Neural cell (in vitro differentiated cells): ENCODE results near the gene FOXL2. TPM values are rescaled to one million over a fixed set of nuclear protein-coding genes. Genes with fewer than 3 reads are reported as not detected.
A peak's percentile ranks its signal among the peaks of the same experiment; 100 is the strongest.

ENCODE experiments used
- H2AFZ ChIP-seq: fragments of 200-600, 300-800 bp; sonication (generic), shearing (Covaris generic); 2 replicates; pipeline ENCODE4 v1.6.0; 2014; ENCODE audit warnings: low read depth, mild to moderate bottlenecking, antibody characterized with exemption, low read length, moderate library complexity
- H3F3A ChIP-seq: fragments of 200-600 bp; shearing (Covaris generic); 2 replicates; pipeline ENCODE4 v1.6.1; 2016; ENCODE audit warnings: mild to moderate bottlenecking, moderate library complexity, mixed read lengths, antibody characterized with exemption, low read length; ENCODE audit not compliant: insufficient read depth, poor library complexity, severe bottlenecking
- H3K27ac ChIP-seq: fragments of 200-600, 300-800 bp; sonication (generic), shearing (Covaris generic); 2 replicates; pipeline ENCODE4 v1.5.1; 2014; ENCODE audit warnings: mild to moderate bottlenecking, low read length, moderate library complexity
- H3K27me3 ChIP-seq: fragments of 300-800, 200-600 bp; sonication (generic), shearing (Covaris generic); 2 replicates; pipeline ENCODE4 v1.6.0; 2014; ENCODE audit warnings: mild to moderate bottlenecking, low read depth, low read length, moderate library complexity; ENCODE audit not compliant: insufficient read depth
- H3K36me3 ChIP-seq: fragments of 300-800, 200-600 bp; sonication (generic), shearing (Covaris generic); 2 replicates; pipeline ENCODE4 v1.5.1; 2014; ENCODE audit warnings: mild to moderate bottlenecking, antibody characterized with exemption, low read length, moderate library complexity; ENCODE audit not compliant: insufficient read depth
- H3K4me2 ChIP-seq: fragments of 300-800, 200-600 bp; sonication (generic), shearing (Covaris generic); 2 replicates; pipeline ENCODE4 v1.6.0; 2014; ENCODE audit warnings: mild to moderate bottlenecking, low read length
- H3K4me3 ChIP-seq: fragments of 300-800, 200-600 bp; sonication (generic), shearing (Covaris generic); 2 replicates; pipeline ENCODE4 v1.5.1; 2014; ENCODE audit warnings: mild to moderate bottlenecking, low read length, moderate library complexity
- H3K79me2 ChIP-seq: fragments of 200-600 bp; shearing (Covaris generic); replicated peaks from 2 replicates; pipeline ENCODE4 v1.6.0; 2014; ENCODE audit warnings: mild to moderate bottlenecking, low read length, moderate library complexity; ENCODE audit not compliant: insufficient read depth
- H3K9ac ChIP-seq: fragments of 300-800, 200-600 bp; sonication (generic), shearing (Covaris generic); 2 replicates; pipeline ENCODE4 v1.6.1; 2016; ENCODE audit warnings: mild to moderate bottlenecking, low read length, mixed read lengths
- H3K9me2 ChIP-seq: fragments of 200-600 bp; shearing (Covaris generic); 2 replicates; pipeline ENCODE4 v1.6.1; 2016; ENCODE audit warnings: mild to moderate bottlenecking, low read length, mixed read lengths; ENCODE audit not compliant: insufficient read depth
- H3K9me3 ChIP-seq: fragments of 200-600, 300-800 bp; sonication (generic), shearing (Covaris generic); 2 replicates; pipeline ENCODE4 v1.6.1; 2016; ENCODE audit warnings: mild to moderate bottlenecking, mixed run types, low read length, moderate library complexity, mixed read lengths
- H4K20me1 ChIP-seq: fragments of 200-600 bp; shearing (Covaris generic); 2 replicates; pipeline ENCODE4 v1.6.1; 2016; ENCODE audit warnings: mild to moderate bottlenecking, mixed run types; ENCODE audit not compliant: insufficient read depth
- EP300 ChIP-seq: fragments of 450-650 bp; conservative IDR thresholded peaks from 2 replicates; pipeline ENCODE4 v1.6.1; 2014; ENCODE audit warnings: antibody characterized with exemption, mild to moderate bottlenecking, moderate library complexity; ENCODE audit not compliant: poor library complexity, severe bottlenecking
- EZH2 ChIP-seq: fragments of 200-600, 300-800 bp; shearing (Covaris generic), sonication (generic); IDR thresholded peaks from 2 replicates; pipeline ENCODE4 v1.6.1; 2014; ENCODE audit warnings: antibody characterized with exemption, low read length, borderline replicate concordance, mild to moderate bottlenecking; ENCODE audit not compliant: insufficient read depth, poor library complexity, severe bottlenecking
- MXI1 ChIP-seq: fragments of 450-650 bp; conservative IDR thresholded peaks from 2 replicates; pipeline ENCODE4 v1.6.1; 2014; ENCODE audit warnings: antibody characterized with exemption, mild to moderate bottlenecking; ENCODE audit not compliant: poor library complexity, severe bottlenecking
- POLR2AphosphoS5 ChIP-seq: IDR thresholded peaks from 2 replicates; pipeline ENCODE4 v1.6.1; 2012
- RAD21 ChIP-seq: fragments of 450-650 bp; conservative IDR thresholded peaks from 2 replicates; pipeline ENCODE4 v1.6.1; 2014; ENCODE audit warnings: antibody characterized with exemption, mild to moderate bottlenecking, moderate library complexity
- SMC3 ChIP-seq: fragments of 450-650 bp; conservative IDR thresholded peaks from 2 replicates; pipeline ENCODE4 v1.6.1; 2014; ENCODE audit warnings: antibody characterized with exemption, mild to moderate bottlenecking, moderate library complexity; ENCODE audit not compliant: poor library complexity
- TAF1 ChIP-seq: IDR thresholded peaks from 2 replicates; pipeline ENCODE4 v1.6.1; 2012; ENCODE audit warnings: low read depth
- polyA plus RNA-seq: library from polyadenylated mRNA; depleted of rRNA; stranded (reverse); fragments of >200 nt; gene quantifications from 2 replicates; pipeline ENCODE4 v1.2.3, GENCODE V29; 2014
- TF ChIP-seq, protein P1 (sequence below): fragments of 450-650 bp; IDR thresholded peaks from 2 replicates; pipeline ENCODE4 v1.5.1; 2014; ENCODE audit warnings: antibody characterized with exemption, mild to moderate bottlenecking, moderate library complexity; ENCODE audit not compliant: poor library complexity, severe bottlenecking
- TF ChIP-seq, protein P2 (sequence below): IDR thresholded peaks from 2 replicates; pipeline ENCODE4 v1.6.1; 2012; ENCODE audit warnings: borderline replicate concordance

FOXL2 gene
- polyA plus RNA-seq, 1 donor from 2014 or later, result not detected

DNA sequence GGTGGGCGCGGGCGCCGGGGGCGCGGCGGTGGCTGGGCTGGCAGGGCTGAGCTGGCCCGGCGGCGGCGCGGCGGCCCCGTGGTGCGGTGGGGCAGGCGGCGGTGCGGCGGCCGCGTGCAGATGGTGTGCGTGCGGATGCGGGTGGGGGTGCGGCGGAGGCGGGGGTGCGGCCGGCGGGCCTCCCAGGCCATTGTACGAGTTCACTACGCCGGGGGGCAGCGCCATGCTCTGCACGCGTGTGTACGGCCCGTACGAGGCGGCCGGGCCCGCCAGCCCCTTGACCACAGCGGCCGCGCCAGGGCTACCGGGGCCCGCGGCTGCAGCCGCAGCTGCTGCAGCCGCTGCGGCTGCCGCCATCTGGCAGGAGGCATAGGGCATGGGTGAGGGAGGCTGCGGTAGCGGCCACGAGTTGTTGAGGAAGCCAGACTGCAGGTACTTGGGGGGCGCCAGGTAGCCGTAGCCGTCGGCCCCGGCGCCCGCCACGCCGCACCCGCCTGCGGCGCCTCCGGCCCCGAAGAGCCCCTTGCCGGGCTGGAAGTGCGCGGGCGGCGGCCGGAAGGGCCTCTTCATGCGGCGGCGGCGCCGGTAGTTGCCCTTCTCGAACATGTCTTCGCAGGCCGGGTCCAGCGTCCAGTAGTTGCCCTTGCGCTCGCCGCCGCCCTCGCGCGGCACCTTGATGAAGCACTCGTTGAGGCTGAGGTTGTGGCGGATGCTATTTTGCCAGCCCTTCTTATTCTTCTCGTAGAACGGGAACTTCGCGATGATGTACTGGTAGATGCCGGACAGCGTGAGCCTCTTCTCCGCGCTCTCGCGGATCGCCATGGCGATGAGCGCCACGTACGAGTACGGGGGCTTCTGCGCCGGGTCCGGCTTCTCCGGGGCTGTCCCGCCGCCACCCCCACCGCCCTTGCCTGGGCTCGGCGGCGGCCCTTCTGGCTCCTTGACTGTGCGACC, 951 bp downstream of the FOXL2 start:
- no peak overlapping the region for H3K27ac ChIP-seq
- H3F3A ChIP-seq, result no peaks in the 10 kb centered on the region
- no peaks in the 10 kb centered on the region for H4K20me1 ChIP-seq
- peak overlapping the region; percentile 59 for H3K4me3 ChIP-seq
- H3K9me3 ChIP-seq, result no peaks in the 10 kb centered on the region
- no peak overlapping the region for H3K4me2 ChIP-seq
- H2AFZ ChIP-seq, result no peak overlapping the region
- peak; percentile 16 for TF ChIP-seq EZH2
- no peak for TF ChIP-seq POLR2AphosphoS5
- no peak for TF ChIP-seq MXI1
- no peak for TF ChIP-seq RAD21
- no peak for TF ChIP-seq SMC3
- TF ChIP-seq, protein P1, sequence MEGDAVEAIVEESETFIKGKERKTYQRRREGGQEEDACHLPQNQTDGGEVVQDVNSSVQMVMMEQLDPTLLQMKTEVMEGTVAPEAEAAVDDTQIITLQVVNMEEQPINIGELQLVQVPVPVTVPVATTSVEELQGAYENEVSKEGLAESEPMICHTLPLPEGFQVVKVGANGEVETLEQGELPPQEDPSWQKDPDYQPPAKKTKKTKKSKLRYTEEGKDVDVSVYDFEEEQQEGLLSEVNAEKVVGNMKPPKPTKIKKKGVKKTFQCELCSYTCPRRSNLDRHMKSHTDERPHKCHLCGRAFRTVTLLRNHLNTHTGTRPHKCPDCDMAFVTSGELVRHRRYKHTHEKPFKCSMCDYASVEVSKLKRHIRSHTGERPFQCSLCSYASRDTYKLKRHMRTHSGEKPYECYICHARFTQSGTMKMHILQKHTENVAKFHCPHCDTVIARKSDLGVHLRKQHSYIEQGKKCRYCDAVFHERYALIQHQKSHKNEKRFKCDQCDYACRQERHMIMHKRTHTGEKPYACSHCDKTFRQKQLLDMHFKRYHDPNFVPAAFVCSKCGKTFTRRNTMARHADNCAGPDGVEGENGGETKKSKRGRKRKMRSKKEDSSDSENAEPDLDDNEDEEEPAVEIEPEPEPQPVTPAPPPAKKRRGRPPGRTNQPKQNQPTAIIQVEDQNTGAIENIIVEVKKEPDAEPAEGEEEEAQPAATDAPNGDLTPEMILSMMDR, result peak; percentile 48
- TF ChIP-seq TAF1, result no peak
- TF ChIP-seq EP300, result no peak
- TF ChIP-seq, protein P2, sequence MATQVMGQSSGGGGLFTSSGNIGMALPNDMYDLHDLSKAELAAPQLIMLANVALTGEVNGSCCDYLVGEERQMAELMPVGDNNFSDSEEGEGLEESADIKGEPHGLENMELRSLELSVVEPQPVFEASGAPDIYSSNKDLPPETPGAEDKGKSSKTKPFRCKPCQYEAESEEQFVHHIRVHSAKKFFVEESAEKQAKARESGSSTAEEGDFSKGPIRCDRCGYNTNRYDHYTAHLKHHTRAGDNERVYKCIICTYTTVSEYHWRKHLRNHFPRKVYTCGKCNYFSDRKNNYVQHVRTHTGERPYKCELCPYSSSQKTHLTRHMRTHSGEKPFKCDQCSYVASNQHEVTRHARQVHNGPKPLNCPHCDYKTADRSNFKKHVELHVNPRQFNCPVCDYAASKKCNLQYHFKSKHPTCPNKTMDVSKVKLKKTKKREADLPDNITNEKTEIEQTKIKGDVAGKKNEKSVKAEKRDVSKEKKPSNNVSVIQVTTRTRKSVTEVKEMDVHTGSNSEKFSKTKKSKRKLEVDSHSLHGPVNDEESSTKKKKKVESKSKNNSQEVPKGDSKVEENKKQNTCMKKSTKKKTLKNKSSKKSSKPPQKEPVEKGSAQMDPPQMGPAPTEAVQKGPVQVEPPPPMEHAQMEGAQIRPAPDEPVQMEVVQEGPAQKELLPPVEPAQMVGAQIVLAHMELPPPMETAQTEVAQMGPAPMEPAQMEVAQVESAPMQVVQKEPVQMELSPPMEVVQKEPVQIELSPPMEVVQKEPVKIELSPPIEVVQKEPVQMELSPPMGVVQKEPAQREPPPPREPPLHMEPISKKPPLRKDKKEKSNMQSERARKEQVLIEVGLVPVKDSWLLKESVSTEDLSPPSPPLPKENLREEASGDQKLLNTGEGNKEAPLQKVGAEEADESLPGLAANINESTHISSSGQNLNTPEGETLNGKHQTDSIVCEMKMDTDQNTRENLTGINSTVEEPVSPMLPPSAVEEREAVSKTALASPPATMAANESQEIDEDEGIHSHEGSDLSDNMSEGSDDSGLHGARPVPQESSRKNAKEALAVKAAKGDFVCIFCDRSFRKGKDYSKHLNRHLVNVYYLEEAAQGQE, result no peak
- peaks cover 99% of the 10 kb centered on the region for H3K27me3 ChIP-seq
- H3K9me2 ChIP-seq, result no peaks in the 10 kb centered on the region
- H3K79me2 ChIP-seq, result no peaks in the 10 kb centered on the region
- no peaks in the 10 kb centered on the region for H3K36me3 ChIP-seq
- H3K9ac ChIP-seq, result no peak overlapping the region

DNA sequence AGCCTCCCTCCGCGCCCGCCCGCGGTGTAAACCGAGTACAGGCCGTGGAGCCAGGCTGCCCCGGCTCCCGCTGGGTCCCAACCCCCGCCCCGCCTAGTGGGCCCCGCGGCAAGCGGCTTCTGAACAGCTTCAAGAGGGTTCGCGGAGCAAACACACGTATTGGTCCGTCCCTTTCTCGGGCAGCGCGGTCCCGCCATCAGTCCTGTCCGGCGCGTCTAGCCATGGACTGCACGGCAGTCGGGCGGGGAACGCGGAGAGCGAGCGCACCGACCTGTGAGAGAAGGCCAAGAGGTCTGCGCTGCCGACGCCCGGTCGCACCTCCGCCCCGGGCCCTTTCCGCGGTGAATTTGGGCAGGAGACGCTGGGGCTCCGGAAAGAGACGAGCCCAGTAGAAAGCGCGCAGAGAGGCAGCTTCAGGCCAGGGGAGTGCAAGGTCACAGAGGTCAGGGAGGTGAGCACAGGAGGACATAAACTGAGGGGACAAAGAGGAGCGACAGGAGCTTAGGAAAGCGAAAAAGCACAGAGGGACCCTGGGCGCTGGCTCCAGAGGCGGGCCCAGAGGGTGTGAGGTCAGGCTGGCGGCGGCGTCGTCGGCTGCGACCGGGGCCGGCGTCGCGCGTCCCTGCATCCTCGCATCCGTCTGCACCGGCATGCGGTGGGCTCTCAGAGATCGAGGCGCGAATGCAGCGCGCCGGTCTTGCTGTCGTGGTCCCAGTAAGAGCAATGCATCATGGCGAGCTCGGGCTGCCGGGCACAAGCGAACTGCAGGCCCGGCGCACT, 1.8 kb downstream of the FOXL2 start:
- no peak for TF ChIP-seq POLR2AphosphoS5
- TF ChIP-seq EZH2, result peak; percentile 100
- TF ChIP-seq MXI1, result no peak
- TF ChIP-seq EP300, result no peak
- Histone ChIP-seq H3K4me2 (no peak overlapping the region), H3F3A (no peaks in the 10 kb centered on the region), H3K9me2 (no peaks in the 10 kb centered on the region), H3K4me3 (peak overlapping the region; percentile 40), H3K36me3 (no peaks in the 10 kb centered on the region), H2AFZ (no peak overlapping the region), H3K79me2 (no peaks in the 10 kb centered on the region), H4K20me1 (no peaks in the 10 kb centered on the region), H3K9ac (no peak overlapping the region), H3K27ac (no peak overlapping the region), H3K9me3 (no peaks in the 10 kb centered on the region), H3K27me3 (peaks cover 99% of the 10 kb centered on the region)
